ENCODE measurements around the gene LRP1B. TPM values are rescaled to one million over a fixed set of nuclear protein-coding genes. Genes with fewer than 3 reads are reported as not detected.
"Not testable (repeated sequence)": the region's sequence is repeated elsewhere in the genome, so short reads cannot be mapped to it uniquely, and the experiment has no call there.

Gene LRP1B
- total and polyA plus RNA-seq, 2 of the 8 experiments (the other 6 are each of a cell fraction or from before 2014, with no cell fraction given), result 0.03 TPM; not detected in 1

- CTCF ChIA-PET (ENCODE audit: partially characterized antibody), result interaction anchor here (1.0 kb wide), 1 partner anchor 18 kb away, joined by 3 read pairs; no protein-coding TSS in a partner anchor
- H2BK20ac ChIP-seq (ENCODE audit: low read length); H3K4me2 ChIP-seq (ENCODE audit: insufficient read depth in 1 of 2, low read depth in 2 of 2, low read length in 2 of 2); H3K27ac ChIP-seq (ENCODE audit: low read depth, low read length); H3K56ac ChIP-seq (replicated peaks; ENCODE audit: insufficient read length, low read depth, low read length); DNase-seq (ENCODE audit: low read depth in 1 of 2, low spot score in 2 of 2); H3K36me3 ChIP-seq (ENCODE audit: control insufficient read depth in 2 of 4, insufficient read depth in 4 of 4, low read length in 3 of 4); H3K14ac ChIP-seq (ENCODE audit: insufficient read length); FAIRE-seq; H3K18ac ChIP-seq (ENCODE audit: extremely low read depth, low read length); H3K79me1 ChIP-seq (ENCODE audit: low read depth, low read length); H4K5ac ChIP-seq (ENCODE audit: insufficient read length, low read depth, low read length); H2BK15ac ChIP-seq (ENCODE audit: low read length); H3K9ac ChIP-seq (replicated peaks in 1 of 4; ENCODE audit: extremely low read depth in 1 of 4, low read depth in 3 of 4, low read length in 3 of 4); H4K8ac ChIP-seq (ENCODE audit: extremely low read depth, insufficient read depth, low read length); H3K27me3 ChIP-seq (replicated peaks in 1 of 4; ENCODE audit: control insufficient read depth in 3 of 4, extremely low read depth in 1 of 4, insufficient read depth in 3 of 4, low read length in 3 of 4); H2AFZ ChIP-seq (ENCODE audit: low read length); H3K9me3 ChIP-seq (ENCODE audit: insufficient read depth in 2 of 2, low read depth in 1 of 2, low read length in 1 of 2); H3K23me2 ChIP-seq (ENCODE audit: low read depth, low read length); POLR2A ChIA-PET (ENCODE audit: partially characterized antibody); H4K91ac ChIP-seq (replicated peaks; ENCODE audit: insufficient read length, low read length); H4K20me1 ChIP-seq (replicated peaks in 1 of 2; ENCODE audit: control insufficient read depth in 1 of 2, insufficient read depth in 2 of 2, low read length in 2 of 2); H3K23ac ChIP-seq (ENCODE audit: insufficient read length); H3K4me1 ChIP-seq (replicated peaks in 1 of 4; ENCODE audit: control insufficient read depth in 3 of 4, insufficient read depth in 4 of 4, low read length in 3 of 4); H3K4me3 ChIP-seq (ENCODE audit: extremely low read depth in 1 of 4, insufficient read depth in 2 of 4, low read depth in 3 of 4, low read length in 4 of 4); H2BK5ac ChIP-seq (ENCODE audit: low read depth, low read length); H2AK5ac ChIP-seq (ENCODE audit: low read depth, low read length); H3K79me2 ChIP-seq (ENCODE audit: control insufficient read depth in 1 of 2, insufficient read depth in 2 of 2, low read length in 2 of 2); H2BK120ac ChIP-seq (replicated peaks; ENCODE audit: low read depth, low read length); H3K4ac ChIP-seq (replicated peaks; ENCODE audit: insufficient read length, low read depth, low read length); H2BK12ac ChIP-seq (ENCODE audit: low read depth, low read length): not testable (repeated sequence)
- 92% methylated on average over 3 of the region's 3 CpGs; no CpG with 5 or more reads in 1 of the 2 experiments for WGBS, 2 experiments (ENCODE audit: extremely low coverage in 1 of 2, insufficient coverage in 1 of 2, insufficient read length in 1 of 2, insufficient replicate concordance in 2 of 2, low coverage in 1 of 2, low lambda C conversion rate in 2 of 2, missing lambda C conversion rate in 1 of 2)
Measured at GRCh38 chr2:141815320-141815719, 315.5 kb downstream of the LRP1B start.

All from H1 (cell line).